ENCODE data around the gene LONP2. TPM values are rescaled to one million over a fixed set of nuclear protein-coding genes. Genes with fewer than 3 reads are reported as not detected.

Gene LONP2
- total and polyA plus RNA-seq, 2 of the 13 experiments (the other 11 are each of a cell fraction or from before 2014, with no cell fraction given), result 39.2 to 63.3 TPM

GRCh38 chr16:48201515-48202201 is 42.4 kb upstream of the LONP2 start (continued):
- TF ChIP-seq ATRX (CRISPR knock-in tag; IDR thresholded peaks at IDR 0.05; ENCODE audit: borderline replicate concordance) (no peak), MED13 (CRISPR knock-in tag; IDR thresholded peaks at IDR 0.05) (no peak), ZNF713 (CRISPR knock-in tag; IDR thresholded peaks at IDR 0.05) (no peak), HDAC2 (CRISPR knock-in tag; IDR thresholded peaks at IDR 0.05) (0 out of 2 replicates have a peak, but pooled peaks have one; percentile 16), ARID5B (CRISPR knock-in tag; IDR thresholded peaks at IDR 0.05) (0 out of 2 replicates have a peak, but pooled peaks have one; percentile 15), ZNF3 (CRISPR knock-in tag; IDR thresholded peaks at IDR 0.05) (no peak), RXRB (CRISPR knock-in tag; IDR thresholded peaks at IDR 0.05; ENCODE audit: borderline replicate concordance) (peak; percentile 10; the same call in 1 of the 2 replicates), ARID4A (CRISPR knock-in tag; IDR thresholded peaks at IDR 0.05; ENCODE audit: borderline replicate concordance) (peak; percentile 5; the same call in 1 of the 2 replicates), ZNF205 (CRISPR knock-in tag; IDR thresholded peaks at IDR 0.05) (no peak), SOX5 (CRISPR knock-in tag; IDR thresholded peaks at IDR 0.05; ENCODE audit: borderline replicate concordance) (0 out of 2 replicates have a peak, but pooled peaks have one; percentile 10), KLF13 (CRISPR knock-in tag; IDR thresholded peaks at IDR 0.05) (0 out of 2 replicates have a peak, but pooled peaks have one; percentile 50), ZBTB7B (CRISPR knock-in tag; IDR thresholded peaks at IDR 0.05) (no peak), TBX2 (CRISPR knock-in tag; IDR thresholded peaks at IDR 0.05; ENCODE audit: borderline replicate concordance) (peak; percentile 38; the same call in 1 of the 2 replicates), ZNF567 (CRISPR knock-in tag; IDR thresholded peaks at IDR 0.05; ENCODE audit: borderline replicate concordance) (0 out of 2 replicates have a peak, but pooled peaks have one; percentile 54), ZNF619 (CRISPR knock-in tag; IDR thresholded peaks at IDR 0.05) (0 out of 2 replicates have a peak, but pooled peaks have one; percentile 58), CAMTA2 (CRISPR knock-in tag; IDR thresholded peaks at IDR 0.05; ENCODE audit: borderline replicate concordance) (no peak), CENPX (CRISPR knock-in tag; IDR thresholded peaks at IDR 0.05) (no peak), NFKBIZ (CRISPR knock-in tag; IDR thresholded peaks at IDR 0.05) (no peak), ZNF354B (CRISPR knock-in tag; IDR thresholded peaks at IDR 0.05) (no peak), ARNT2 (CRISPR knock-in tag; IDR thresholded peaks at IDR 0.05; ENCODE audit: low read depth) (0 out of 2 replicates have a peak, but pooled peaks have one; percentile 28)
- TF ChIP-seq, protein P1, sequence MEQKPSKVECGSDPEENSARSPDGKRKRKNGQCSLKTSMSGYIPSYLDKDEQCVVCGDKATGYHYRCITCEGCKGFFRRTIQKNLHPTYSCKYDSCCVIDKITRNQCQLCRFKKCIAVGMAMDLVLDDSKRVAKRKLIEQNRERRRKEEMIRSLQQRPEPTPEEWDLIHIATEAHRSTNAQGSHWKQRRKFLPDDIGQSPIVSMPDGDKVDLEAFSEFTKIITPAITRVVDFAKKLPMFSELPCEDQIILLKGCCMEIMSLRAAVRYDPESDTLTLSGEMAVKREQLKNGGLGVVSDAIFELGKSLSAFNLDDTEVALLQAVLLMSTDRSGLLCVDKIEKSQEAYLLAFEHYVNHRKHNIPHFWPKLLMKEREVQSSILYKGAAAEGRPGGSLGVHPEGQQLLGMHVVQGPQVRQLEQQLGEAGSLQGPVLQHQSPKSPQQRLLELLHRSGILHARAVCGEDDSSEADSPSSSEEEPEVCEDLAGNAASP (CRISPR knock-in tag; IDR thresholded peaks at IDR 0.05; ENCODE audit: borderline replicate concordance), result peak; percentile 20; the same call in 1 of the 2 replicates
